T-helper 2 cell treated with Interferon-gamma antibody and Interleukin-4, amounts not matched to agents 100 ng/mL and 5 ng/mL, for 36 hours (primary cell): ENCODE results near the gene ADAMTS13. TPM values are rescaled to one million over a fixed set of nuclear protein-coding genes. Genes with fewer than 3 reads are reported as not detected.

Experiments used
- intact Hi-C: fragments of 100-400 bp; cut with micrococcal nuclease; formaldehyde crosslinking; loops from one replicate; pipeline ENCODE4 v1.15.1; 2023
- total RNA-seq: library from RNA; stranded (reverse); gene quantifications from 2 replicates; pipeline ENCODE4 v1.2.3, GENCODE V29; 2022

ADAMTS13 gene
- total RNA-seq, 1 donor from 2014 or later = 2.3 TPM

DNA sequence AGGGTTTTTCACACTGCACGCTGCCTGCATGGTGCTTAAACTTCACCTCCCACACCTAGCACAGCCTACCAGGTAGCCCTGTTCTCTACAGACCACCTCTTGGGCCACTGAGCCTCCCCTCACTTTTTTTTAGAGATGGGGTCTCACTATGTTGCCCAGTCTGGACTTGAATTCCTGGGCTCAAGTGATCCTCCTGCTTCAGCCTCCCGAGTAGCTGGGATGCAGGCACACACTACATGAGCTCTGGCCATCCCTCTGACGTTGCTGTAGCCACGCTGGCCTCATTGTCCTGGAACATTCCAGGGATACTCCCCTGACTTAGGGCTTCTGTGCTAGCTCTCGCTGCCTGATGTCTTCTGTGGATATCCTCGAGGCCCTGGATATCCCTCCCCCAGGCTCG, 30.4 kb downstream of the ADAMTS13 start:
- intact Hi-C loops = no loop called here

DNA sequence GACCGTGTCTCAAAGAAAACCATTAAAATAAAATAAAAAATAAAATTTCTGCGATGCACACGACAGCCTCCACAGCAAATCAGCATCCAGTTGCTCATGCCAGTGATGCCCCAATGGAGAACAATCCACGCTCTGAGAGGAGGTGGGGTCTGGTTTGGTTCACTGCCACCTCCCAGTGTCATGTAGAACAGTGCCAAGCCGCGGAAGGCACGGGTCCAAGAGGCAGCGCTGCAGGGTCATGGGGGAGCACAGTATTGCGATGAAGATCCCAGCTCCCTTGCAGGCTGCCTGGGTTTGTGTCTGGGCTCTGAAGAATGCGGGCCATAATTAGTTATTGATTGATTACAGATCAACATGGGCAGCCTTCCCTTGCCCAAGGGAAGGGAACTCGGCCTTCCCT, 31.5 kb downstream of the ADAMTS13 start:
- intact Hi-C loops = no loop called here

DNA sequence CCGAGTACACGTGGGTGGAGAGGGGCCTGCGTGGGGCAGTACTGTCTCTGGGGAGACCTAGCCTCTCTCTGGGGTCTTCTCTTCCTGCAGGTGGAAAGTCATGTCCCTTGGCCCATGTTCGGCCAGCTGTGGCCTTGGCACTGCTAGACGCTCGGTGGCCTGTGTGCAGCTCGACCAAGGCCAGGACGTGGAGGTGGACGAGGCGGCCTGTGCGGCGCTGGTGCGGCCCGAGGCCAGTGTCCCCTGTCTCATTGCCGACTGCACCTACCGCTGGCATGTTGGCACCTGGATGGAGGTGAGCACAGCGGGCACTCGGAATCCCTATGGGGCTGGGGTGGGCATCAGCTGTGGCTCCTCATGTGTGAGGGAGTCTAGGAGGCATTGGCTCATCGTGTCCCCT, 32.2 kb downstream of the ADAMTS13 start:
- intact Hi-C loops = no loop called here

DNA sequence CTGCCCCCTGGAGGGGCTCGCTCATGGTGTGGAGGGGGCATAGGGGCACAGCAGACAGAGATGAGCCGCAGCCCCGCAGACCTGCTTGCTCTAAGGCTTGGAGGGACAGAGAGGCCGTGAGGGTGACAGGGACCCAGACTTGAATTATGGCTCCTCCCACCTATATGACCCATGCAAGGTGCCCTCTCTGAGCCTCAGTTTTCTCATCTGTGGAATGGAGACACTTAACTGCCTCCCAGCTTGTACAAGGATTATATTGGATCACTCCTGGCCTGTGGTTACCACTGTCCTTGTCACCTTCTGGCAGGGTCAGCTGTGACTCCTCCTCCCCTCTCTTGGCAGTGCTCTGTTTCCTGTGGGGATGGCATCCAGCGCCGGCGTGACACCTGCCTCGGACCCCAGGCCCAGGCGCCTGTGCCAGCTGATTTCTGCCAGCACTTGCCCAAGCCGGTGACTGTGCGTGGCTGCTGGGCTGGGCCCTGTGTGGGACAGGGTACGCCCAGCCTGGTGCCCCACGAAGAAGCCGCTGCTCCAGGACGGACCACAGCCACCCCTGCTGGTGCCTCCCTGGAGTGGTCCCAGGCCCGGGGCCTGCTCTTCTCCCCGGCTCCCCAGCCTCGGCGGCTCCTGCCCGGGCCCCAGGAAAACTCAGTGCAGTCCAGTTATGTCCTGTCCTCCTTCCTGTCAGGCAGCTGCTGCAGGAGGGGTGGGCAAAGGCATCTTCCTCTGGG, 32.9 kb downstream of the ADAMTS13 start:
- intact Hi-C loops = loop anchor here (5.0 kb wide), 1 partner anchor 38 kb away; the partner anchor contains the start of gene REXO4

DNA sequence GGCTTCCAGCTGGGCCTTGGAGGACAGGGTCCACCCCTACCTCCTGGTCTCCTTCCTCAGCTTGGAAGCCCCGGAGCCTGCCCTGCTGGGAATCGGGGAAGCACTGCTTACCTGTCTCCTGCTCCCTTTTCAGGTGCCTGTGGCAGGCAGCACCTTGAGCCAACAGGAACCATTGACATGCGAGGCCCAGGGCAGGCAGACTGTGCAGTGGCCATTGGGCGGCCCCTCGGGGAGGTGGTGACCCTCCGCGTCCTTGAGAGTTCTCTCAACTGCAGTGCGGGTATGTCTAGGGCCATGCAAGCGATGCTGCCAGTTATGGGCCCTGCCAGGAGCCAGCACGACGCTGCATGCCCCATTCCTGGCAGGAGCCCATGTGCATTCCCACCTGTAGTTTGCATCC, 33.8 kb downstream of the ADAMTS13 start:
- intact Hi-C loops = loop anchor here (5.0 kb wide), 1 partner anchor 39 kb away; the partner anchor contains the start of gene REXO4

DNA sequence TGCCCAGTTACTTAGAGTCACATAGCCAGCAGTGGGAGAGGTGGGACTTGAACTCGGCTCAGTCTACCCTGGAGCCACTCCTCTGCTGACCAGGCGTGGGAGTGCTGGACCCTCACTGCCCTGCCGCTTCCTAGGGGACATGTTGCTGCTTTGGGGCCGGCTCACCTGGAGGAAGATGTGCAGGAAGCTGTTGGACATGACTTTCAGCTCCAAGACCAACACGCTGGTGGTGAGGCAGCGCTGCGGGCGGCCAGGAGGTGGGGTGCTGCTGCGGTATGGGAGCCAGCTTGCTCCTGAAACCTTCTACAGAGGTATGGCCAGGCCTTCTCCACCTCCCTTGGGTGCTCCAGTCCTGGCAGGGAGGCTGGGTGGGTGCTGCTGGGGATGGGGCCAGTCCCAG, 34.2 kb downstream of the ADAMTS13 start:
- intact Hi-C loops = loop anchor here (5.0 kb wide), 1 partner anchor 39 kb away; the partner anchor contains the start of gene REXO4

DNA sequence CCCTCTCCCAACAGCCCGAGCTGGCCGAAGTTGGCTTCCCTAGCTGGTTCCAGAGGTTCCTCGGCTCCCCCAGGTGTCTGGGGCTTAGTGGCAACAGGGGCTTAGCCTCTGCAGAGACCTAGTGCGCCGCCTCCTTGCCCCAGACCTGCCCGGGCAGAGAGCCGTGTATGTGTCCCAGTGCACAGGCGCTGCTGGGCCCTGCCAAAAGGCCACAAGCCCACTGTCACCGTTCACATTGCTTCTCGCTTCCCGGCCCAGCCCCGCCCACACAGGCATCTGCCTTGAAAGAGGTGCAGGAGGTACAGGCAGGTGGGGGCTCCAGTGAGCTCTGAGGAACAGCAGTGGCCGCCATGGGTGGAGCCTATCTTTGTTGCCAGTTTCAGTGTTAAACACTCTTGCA, 35.1 kb downstream of the ADAMTS13 start:
- intact Hi-C loops = loop anchor here (5.0 kb wide), 1 partner anchor 40 kb away; the partner anchor contains the start of gene REXO4

DNA sequence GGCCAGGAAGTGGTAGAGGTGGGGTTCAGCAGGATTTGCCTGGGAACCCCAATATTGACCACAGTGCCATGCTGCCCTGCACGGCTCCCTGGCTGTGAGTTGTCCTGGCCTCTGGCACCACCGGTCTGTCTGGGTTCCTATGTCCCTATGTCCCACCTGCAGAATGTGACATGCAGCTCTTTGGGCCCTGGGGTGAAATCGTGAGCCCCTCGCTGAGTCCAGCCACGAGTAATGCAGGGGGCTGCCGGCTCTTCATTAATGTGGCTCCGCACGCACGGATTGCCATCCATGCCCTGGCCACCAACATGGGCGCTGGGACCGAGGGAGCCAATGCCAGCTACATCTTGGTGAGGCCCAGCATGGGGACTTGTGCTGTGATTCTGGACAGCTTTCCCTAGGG, 35.6 kb downstream of the ADAMTS13 start:
- intact Hi-C loops = loop anchor here (2.0 to 5.0 kb wide), 2 partner anchors 21 to 40 kb away; partner anchors contain the start of genes REXO4 and SLC2A6

DNA sequence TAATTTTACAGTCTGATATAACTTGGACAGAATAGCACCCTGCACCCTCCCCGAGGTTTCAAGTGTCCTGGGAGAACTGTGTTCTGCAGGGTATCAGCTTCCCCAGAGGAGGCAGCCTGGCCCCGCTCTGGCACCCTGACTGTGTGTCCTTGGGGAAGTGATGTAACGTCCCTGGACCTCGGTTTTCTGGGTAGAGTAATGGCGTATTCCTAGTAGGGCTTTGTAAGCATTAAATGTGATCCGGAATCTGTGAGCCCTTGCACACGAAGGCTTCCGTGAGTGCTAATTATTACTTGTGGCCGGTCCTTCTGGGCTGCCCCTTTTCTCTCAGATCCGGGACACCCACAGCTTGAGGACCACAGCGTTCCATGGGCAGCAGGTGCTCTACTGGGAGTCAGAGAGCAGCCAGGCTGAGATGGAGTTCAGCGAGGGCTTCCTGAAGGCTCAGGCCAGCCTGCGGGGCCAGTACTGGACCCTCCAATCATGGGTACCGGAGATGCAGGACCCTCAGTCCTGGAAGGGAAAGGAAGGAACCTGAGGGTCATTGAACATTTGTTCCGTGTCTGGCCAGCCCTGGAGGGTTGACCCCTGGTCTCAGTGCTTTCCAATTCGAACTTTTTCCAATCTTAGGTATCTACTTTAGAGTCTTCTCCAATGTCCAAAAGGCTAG, 36.6 kb downstream of the ADAMTS13 start:
- intact Hi-C loops = loop anchor here (1.0 to 5.0 kb wide), 4 partner anchors 20 to 567 kb away; partner anchors contain the start of genes BRD3OS, REXO4, SLC2A6 and STKLD1

DNA sequence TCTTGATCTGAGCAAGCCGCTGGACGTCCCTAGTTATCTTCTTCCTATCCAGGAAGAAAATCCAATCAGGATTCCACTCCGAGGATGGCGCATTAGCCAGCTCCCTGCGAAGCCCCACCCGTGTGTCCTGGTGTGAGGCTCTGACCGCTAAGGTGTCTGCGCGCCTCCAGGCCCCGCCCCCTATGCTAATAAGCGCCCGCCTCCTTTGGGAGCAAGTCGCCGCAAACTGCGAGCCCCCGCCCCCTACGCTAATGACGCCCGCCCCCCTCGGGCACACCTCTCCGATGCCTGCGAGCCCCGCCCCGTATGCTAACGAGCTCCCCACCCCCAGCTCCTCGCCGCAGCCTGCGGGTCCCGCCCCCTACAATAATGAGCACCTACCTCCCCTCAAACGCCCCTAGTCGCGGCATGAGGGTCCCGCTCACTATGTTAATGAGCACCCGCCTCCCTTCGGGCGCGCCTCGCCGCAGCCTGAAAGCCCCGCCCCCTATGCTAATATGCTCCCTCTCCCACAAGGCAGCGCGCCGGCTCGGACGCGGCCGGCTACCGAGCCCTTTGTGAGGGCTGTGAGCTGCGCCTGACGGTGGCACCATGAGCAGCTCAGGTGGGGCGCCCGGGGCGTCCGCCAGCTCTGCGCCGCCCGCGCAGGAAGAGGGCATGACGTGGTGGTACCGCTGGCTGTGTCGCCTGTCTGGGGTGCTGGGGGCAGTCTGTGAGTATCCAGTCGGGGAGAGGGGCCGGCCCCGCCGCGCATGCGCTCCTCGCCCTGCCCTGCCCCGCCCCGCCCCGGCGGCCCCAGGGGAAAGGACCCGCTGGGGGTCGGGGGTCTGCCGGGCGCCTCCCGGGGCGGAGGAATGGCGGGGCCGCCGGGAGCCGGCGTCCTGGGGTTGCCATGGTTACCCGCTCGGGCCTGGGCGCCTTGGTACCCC, 37.6 kb downstream of the ADAMTS13 start, which contains the start of gene CACFD1:
CACFD1 (plus strand) TSS at position 503 of the 929 bp plus-strand sequence; CDS start at position 592, 89 bp downstream.
- intact Hi-C loops = loop anchor here (1.0 to 5.0 kb wide), 4 partner anchors 19 to 566 kb away; partner anchors contain the start of genes BRD3OS, REXO4, SLC2A6 and STKLD1

DNA sequence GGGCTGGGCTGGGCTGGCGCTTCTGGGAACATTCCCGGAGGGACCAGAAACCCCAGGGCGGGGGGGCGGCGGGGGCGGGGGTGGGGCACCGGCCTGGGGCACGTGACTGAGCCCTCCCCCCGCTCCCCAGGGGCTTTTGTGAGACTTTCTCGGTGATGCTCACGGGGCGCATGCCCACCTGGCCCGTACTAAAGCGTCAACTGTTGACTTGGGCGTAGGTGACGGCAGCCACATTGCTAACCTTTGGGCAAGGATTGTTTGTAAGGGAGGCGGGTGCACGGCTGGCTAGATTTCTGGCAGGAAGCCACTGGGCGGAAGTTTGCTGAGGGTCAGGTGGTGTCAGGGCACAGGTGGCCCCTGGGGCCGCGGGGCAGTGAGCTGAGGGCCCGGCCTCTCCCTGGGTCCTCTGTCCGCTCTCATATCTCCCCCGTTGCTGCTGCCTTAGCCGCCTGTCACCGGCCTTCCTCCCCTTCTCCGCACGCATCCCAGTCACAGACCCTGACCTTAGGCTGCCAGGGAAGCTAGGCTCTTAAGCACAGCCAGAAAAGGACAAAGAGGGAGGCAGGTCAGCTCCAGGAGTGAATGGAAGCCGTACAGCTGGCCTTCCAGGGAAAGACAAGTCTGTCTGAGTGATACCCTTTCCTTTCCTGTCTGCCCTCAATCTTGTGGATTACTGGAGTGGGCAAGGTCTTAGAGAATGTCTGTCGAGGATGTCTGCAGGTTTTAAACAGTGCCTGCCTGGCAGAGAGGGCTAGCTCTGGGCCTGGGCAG, 38.4 kb downstream of the ADAMTS13 start:
- intact Hi-C loops = no loop called here

DNA sequence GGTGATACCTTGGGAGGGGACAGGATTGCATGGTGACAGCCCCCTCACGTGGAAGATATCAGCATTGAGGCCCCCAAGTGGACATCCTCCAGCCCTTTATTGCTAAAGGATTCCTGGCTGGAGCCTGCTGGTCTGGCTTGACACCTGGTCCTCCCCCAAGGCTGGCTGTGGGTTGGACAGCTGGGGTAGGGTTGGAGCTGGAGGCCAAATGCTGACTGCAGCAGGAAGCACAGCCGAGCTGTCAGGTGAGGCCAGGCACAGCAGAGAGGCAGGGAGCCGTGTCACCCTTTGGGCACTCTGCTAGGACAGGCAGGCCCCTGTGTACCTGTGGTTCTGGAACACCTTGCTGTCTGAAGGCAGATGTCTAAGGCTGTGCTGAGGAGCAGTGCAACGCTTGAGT, 39.8 kb downstream of the ADAMTS13 start:
- intact Hi-C loops = no loop called here

DNA sequence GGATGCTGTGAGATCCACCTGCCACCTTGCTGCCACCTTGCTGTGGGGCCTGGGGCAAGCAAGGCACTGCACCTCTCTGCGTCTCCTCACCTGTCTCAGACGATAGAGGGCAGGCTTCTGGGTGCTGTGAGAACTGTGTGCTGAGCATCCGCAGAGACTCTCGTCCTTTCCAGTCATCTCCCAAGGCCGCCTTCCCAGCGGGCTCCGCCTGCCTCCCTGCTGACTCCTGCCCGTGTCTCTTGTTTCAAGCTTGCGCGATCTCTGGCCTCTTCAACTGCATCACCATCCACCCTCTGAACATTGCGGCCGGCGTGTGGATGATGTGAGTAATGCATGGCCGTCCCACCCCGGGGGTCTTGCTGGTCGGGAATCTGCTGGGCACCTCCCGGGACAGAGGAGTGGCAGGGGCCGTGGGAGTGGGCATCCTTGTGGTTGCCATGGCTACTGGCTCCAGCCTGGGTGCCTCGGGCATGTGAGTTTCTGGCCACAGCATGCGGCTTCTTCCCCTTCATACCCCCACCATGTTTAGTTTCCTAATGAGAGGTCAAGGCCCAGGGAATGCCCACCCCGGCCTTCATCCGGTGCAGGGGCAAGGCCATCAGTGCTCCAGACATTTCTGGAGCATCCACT, 41.2 kb downstream of the ADAMTS13 start:
- intact Hi-C loops = no loop called here

DNA sequence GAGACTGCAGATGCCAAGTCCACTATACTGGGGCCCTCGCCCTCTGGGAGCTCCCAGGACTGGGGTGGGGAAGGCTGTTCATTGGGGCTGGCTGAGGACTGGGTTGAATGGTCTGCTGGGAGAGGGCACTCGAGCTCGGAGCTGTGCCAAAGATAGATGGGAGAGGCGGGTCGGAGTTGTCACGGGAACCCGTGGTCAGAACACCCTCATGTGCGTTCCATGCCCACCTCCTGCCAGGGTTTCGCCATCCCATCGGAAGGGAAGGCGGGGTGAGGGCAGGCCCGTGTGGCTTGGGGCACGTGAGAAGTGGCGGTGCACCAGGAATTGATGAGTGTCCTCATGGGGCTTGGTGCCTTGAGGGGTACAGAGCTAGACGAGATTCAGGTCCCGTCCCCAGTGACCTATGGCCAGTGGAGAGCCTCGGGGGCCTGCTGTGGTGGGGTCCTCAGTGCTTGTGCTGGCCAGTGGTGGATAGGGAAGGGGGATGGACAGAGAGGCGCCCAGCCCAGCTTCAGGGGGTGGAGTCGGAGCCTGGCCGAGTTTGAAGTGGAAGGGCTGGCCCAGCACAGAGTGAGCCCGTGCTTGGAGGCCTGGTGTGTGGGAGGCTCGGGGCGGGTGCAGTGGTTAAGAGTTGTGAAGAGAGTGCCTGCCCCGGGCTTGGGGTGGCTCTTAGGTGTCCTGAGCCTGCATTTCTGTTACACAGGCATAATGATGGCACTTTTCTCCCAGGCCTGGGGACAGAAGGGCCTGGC, 41.9 kb downstream of the ADAMTS13 start:
- intact Hi-C loops = no loop called here

DNA sequence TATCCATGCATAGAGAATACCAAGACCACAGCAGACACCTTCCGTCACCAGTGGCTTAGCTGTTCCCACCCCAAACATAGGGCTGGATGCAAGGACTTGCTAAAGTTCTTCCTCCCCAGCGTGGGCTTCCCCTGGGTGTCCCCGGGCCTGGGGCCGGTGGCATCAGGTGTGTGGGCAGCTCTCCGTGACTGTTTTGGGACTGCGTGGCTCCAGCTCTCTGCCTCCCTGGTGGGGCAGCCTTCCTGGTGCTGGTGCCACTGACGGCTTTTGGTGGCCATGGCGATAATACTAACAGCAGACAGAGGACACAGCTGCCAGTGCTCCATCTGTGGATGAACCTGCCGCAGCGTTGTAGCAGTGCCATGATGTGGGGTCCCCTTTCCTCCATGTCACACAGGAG, 42.5 kb downstream of the ADAMTS13 start:
- intact Hi-C loops = no loop called here

DNA sequence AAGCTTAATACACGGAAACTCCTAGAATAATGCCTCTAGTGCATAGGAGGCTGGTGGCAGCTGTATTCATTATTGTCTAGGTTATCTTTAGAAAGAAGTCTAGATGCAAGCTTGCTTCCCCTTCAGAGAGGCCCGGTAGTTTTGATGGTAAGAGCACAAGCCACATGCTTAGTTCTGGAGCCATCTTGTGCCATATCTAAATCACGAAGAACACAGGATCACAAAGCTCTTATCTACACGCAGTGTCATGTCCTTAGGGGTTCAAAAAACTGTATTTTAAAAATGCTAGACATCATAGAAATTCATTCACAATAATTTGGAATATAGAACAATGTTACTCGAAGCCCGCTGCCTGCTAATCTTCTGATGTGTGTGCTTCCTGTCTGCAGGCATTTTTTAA, 43.8 kb downstream of the ADAMTS13 start:
- intact Hi-C loops = no loop called here

DNA sequence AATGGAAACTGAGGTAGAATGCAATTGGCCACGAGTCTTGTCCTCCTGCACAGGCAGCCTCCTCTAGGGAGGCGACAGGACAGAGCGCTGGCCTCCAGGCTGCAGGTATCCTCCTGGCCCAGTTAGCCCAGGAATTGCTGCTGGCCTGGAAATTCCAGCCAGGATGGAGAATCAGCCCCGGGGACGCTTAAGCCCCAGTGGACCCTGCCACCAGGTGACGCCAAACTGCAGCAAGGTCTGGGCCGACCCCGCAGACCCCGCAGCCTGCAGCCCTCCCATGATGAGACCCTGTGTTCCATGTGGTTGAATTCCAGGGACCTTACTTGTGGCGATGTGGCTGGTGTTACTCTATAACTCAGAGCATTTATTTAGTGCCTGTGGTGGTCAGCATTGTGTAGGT, 44.9 kb downstream of the ADAMTS13 start:
- intact Hi-C loops = no loop called here

DNA sequence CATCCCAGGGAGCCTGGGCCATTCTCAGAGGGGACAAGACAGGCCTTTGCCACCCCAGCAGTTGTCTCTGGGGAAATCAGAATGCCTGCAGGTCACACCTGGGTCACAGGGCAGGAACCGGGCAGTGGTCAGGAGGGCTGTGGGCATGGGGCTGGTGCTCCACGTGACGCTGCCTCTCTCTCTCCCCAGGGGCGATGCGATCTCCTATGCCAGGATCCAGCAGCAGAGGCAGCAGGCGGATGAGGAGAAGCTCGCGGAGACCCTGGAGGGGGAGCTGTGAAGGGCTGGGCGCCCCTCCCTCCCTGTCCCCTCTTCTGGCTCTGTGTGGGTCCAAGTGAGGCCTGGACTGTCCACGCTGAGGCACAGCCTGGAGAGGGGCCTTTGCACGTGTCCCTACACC, 46.2 kb downstream of the ADAMTS13 start:
- intact Hi-C loops = no loop called here

DNA sequence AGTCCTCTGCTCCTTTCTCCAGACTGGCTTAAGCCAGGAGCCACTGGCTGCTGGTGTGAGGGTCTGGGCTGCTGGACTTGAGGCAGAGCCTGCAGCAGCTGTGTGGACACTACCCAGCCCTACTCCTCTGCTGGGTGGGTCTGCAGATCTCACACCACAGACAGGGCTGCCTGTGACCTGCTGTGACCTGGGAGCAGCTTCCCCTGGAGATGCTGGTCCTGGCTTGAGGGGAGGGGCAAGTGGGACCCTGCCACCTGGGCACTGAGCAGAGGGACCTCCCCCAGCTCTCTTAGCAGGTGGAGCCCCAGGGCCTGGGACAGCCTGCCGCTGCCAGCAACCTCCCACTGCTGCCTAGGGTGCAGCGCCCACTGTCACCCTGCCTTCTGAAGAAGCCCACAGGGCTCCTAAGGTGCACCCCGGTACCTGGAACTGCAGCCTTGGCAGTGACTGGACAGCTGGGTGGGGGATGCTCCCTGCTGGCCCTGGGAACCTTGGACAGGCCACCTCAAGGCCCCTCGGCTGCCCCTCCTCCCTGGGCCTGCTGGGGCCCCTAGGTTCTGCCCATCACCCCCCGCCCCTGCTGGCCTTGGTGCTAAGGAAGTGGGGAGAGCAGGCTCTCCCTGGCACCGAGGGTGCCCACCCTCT, 46.7 kb downstream of the ADAMTS13 start:
- intact Hi-C loops = no loop called here
